T-helper 1 cell treated with Interleukin-12 subunit alpha and Interleukin-12 subunit beta and Interleukin-4 antibody, amounts not matched to agents 30 ng/mL and 1 ng/mL, for 36 hours (primary cell): ENCODE results near the gene UNC119. TPM values are rescaled to one million over a fixed set of nuclear protein-coding genes. Genes with fewer than 3 reads are reported as not detected.

Source experiments
- intact Hi-C: fragments of 100-400 bp; cut with micrococcal nuclease; formaldehyde crosslinking; loops from one replicate; pipeline ENCODE4 v1.15.1; 2024
- total RNA-seq: library from RNA; stranded (reverse); gene quantifications from 2 replicates; pipeline ENCODE4 v1.2.3, GENCODE V29; 2022

The UNC119 gene
- total RNA-seq, 1 donor from 2014 or later = 138 TPM

GRCh38 chr17:28573966-28574480, 21.6 kb upstream of the UNC119 start:
- intact Hi-C loops = loop anchor here (10.0 kb wide), 3 partner anchors 199 to 769 kb away; partner anchors contain the start of genes NLK, NOS2, SARM1 and VTN

GRCh38 chr17:28573521-28573920, 21.1 kb upstream of the UNC119 start:
- intact Hi-C loops = loop anchor here (10.0 kb wide), 3 partner anchors 199 to 769 kb away; partner anchors contain the start of genes NLK, NOS2, SARM1 and VTN

- intact Hi-C loops = loop anchor here (10.0 kb wide), 3 partner anchors 198 to 768 kb away; partner anchors contain the start of genes NLK, NOS2, SARM1 and VTN
Measured at GRCh38 chr17:28573040-28573380, 20.6 kb upstream of the UNC119 start.

DNA sequence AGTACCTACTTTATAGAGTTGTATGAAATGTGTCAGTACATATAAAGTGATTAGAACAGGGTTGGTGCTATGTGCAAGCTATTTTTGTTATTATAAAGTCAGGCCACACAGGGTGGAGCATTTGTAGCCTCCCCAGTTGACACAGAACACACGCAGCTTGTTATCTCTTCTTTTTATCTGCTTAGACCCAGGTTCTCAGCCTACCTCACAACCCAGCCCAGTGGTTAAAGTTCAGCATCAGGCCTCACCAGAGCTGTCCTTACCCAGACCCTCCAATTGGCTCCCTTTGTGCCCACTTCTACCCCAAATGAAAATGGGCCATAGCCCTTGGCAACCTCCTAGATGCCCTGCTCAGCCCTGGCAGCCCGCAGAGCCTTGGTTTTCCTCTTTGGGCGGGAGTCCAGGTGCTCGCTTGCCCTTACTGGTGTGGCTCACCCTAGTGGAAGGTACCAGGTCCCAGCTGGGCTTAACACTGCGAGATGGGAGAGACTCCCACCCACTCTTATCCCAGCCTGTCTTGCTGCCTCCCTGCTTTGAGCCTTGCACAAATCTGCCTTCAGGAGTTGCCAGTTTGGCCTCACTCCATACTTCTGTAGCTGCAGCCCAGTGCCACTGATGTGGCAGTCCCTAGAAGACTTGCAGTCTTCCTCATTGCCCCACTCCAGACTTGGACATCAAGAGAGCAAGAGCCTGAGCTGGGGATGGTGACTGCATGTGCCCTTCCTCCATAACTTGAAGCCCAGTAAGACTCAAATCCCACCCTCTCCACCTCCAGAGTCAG, 20.0 kb upstream of the UNC119 start:
- intact Hi-C loops = loop anchor here (10.0 kb wide), 3 partner anchors 198 to 768 kb away; partner anchors contain the start of genes NLK, NOS2, SARM1 and VTN

DNA sequence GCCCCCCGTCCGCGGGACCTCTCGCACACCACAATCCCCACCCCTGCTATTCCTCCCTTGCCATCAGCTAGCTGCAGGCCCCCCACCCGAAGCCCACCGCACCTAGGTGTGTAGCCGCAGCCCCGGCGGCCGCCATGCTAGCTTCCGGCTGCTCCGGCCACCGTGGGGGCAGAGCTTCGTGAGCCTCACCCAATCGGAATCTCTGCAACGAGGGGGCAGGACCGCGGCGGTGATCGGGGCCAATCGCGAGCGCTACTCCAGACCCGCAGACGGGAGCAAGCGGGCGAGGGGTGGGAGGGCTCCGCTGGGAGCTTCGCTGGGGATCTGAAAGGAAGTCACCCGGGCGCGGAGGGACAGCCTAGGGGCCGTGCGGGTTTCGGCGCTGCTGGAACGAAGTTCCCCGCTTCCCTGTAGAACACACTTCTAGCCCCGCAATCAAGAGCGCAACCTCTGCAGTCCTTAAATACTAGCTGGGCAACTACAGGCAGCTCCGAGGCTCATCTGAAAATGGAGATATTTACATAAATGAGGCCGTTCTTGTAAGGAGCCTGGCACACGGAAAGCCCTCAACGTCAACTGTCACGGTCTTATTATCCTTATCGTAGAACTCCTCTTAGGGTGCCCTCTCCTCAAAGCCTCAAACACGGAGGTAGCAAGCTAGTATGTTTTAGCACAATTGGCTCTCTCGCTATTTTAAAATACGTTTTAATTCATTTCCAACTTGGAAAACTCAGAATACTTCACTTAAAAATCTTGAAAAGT, 19.1 kb upstream of the UNC119 start, which contains the start of gene PIGS:
Gene PIGS, minus strand, starts transcription at position 164 of the 762 bp plus-strand sequence. Its CDS starts 28 bp downstream, at position 136.
- intact Hi-C loops = loop anchor here (1.0 to 10.0 kb wide), 7 partner anchors 19 to 767 kb away; partner anchors contain the start of genes DHRS13, NLK, NOS2 and SARM1

DNA sequence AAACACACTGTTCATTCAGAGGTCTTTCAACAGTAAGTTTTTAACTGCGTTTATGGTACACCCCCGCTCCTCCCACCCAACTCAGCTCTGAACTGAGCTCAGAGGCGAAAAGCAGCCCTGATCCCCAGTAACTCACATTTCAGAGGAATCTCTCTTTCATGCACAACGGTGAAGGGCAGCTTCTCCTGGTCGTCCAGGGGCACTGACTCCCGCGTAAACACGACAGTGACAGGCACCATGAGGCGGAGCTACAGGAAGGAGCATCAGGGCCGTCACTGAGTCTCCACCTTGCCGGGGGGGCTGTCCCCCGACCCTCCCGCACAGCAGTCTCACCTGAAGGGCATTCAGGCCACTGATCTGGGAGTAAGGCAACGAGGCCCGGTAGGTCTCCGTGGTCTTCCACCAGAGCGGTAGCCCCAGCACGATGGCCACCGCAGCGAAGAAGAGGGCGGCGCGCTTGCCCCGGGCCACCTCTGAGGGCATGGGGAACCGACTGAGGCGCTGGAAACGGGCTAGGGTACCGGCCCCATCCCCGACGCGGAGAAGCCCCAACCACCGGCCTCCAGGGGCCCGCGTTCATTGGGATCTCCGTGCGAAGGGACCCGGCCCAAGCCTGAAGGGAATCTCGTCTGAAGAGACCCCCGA, 18.4 kb upstream of the UNC119 start:
- intact Hi-C loops = loop anchor here (1.0 to 10.0 kb wide), 7 partner anchors 19 to 766 kb away; partner anchors contain the start of genes DHRS13, NLK, NOS2 and SARM1

DNA sequence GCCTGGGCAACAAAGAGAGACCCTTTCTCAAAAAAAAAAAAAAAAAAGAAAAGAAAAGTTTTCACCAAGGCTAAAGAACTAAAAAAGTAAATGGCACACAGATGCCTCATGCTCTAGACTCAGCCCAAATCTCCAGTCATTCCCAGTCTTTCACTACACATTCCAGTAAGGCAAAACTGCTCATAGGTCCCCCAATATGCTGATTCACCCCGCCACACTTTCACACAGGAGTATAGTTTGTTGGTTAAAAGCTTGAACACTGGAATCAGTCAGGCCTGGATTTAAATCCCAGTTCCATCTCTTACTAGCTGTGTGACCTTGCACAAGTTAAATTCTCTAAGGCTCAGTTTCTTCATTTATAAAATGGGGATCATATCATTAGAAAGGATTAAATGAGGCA, 17.0 kb upstream of the UNC119 start:
- intact Hi-C loops = no loop called here

DNA sequence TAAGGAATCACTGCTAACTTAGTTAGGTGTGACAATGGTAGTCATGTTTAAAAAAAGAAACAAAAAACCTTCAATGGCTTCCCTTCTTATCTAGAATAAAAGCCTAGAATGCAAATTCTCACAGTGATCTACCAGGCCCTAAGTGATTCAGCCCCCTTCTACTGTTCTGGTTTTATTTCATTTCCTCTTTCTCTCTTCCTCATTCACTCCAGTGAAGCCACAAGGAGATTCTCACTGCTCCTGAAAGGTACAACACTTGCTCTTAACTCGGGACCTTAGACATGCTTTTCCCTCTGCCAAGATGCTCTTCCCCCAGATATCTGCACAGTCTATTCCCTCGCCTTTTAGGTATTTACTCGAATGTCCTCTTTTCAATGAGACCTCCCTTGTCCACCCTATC, 15.2 kb upstream of the UNC119 start:
- intact Hi-C loops = no loop called here

DNA sequence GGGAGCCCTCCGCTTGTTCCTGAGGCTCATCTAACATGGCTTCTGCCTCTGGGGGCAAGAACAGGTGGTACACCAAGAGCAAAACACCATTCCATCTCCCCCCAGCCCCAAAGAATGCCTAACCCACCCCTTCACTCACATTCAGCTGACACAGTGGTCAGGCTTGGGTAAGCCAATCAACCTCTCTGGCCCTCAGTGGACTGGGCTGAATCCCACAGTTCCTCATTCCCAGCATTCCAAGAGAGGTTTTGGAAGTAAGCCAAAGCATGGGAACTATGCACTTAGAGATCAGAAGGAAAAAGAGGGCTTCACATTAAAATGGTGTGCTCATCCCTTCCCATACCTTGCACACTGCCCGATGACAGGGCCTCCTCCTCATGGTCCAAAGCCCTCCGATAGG, 11.1 kb upstream of the UNC119 start:
- intact Hi-C loops = no loop called here

- intact Hi-C loops = no loop called here
Measured at GRCh38 chr17:28555022-28555421, 2.6 kb upstream of the UNC119 start.

DNA sequence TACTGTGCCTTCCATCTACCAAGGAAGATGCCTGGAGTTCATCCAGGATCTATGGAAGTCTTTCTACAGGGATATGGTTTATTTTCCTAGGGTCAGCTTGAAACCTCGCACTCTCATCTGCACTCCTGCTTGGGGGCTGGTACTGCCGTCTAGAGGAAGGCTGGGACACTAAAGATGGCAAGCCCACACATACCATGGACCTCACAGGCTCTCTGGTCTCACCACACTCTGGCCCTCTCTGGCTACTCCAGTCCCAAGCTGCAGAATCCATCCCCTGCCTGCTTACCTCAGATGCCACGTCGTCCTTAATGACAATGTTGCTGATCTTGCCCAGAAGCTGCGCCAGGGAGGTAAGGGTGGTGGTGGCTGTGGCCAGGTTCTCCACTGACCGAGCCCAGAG, 2.1 kb upstream of the UNC119 start:
- intact Hi-C loops = loop anchor here (5.0 kb wide), 2 partner anchors 237 to 1563 kb away; partner anchors contain the start of genes NSRP1 and TMEM97

DNA sequence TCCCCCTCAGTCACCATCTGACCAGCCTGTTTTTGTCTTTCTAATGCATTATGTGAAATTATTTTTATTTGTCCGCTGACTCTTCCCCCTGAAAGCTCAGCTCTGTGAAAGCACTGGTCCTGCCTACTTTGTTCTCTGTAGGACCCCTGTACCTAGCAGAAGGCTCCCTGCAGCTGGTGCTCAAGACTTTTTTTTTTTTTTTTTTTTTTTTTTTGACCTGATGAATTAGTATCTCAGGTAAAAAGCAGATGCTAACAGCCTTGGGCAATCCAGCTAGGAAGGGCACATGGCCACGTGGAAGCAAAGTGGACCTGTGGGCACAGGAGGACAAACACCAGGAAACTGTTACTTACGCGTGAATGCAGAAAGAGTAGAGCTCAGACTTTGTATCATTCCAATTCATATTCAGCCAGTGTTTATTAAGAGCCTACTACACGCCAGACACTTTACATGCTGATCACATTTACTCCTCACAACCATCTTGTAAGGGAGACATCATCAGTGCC, 629 bp upstream of the UNC119 start:
- intact Hi-C loops = loop anchor here (1.0 to 5.0 kb wide), 5 partner anchors 18 to 1564 kb away; partner anchors contain the start of genes ALDOC, NSRP1, PIGS and TMEM97

- intact Hi-C loops = loop anchor here (1.0 to 5.0 kb wide), 6 partner anchors 20 to 1566 kb away; partner anchors contain the start of genes ALDOC, NSRP1, PIGS and PROCA1
Measured at GRCh38 chr17:28551421-28552175, 826 bp downstream of the UNC119 start.

GRCh38 chr17:28550858-28551257, 1.6 kb downstream of the UNC119 start:
- intact Hi-C loops = loop anchor here (2.0 to 5.0 kb wide), 3 partner anchors 160 to 1566 kb away; partner anchors contain the start of genes NSRP1, PROCA1 and TMEM97

GRCh38 chr17:28549236-28550132, 2.9 kb downstream of the UNC119 start:
- intact Hi-C loops = loop anchor here (1.0 to 5.0 kb wide), 9 partner anchors 9 to 1568 kb away; partner anchors contain the start of genes NSRP1, POLDIP2, PROCA1 and RSKR

DNA sequence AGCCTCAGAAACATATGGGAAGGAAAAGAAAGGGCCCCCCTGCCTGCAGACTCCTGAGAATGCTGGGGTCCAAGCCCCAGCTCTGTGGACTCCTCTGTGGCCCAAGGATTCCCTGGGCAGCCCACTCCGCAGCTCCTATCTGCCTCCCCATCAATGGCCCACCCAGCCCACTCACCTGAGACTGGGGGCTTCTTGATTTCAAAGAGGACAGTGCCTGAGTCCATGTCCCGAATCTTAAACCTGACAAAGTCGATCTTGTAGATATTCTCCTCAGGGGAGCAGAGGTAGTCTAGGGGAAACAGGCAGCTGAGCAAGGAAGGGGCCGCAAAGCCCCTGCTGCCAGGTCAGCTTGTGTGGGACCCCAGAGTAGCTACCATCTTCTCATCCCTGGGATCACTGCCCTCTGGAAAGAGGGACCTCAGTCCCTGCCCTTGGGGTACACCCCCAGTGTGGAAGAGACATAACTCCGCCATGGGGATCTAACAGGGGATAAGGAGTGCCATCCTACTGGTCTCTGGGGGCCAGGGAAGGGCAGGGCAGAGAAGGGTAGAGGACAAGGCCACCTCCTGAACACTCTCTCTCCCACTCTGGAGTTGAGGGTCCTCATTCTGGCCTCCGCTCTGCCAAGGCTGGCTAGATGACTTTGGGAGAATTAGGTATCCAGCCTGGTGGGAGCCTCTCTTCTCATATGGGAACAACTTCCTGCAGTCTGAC, 3.9 kb downstream of the UNC119 start:
- intact Hi-C loops = loop anchor here (1.0 to 5.0 kb wide), 7 partner anchors 8 to 191 kb away; partner anchors contain the start of genes POLDIP2, RSKR, SARM1 and SPAG5

DNA sequence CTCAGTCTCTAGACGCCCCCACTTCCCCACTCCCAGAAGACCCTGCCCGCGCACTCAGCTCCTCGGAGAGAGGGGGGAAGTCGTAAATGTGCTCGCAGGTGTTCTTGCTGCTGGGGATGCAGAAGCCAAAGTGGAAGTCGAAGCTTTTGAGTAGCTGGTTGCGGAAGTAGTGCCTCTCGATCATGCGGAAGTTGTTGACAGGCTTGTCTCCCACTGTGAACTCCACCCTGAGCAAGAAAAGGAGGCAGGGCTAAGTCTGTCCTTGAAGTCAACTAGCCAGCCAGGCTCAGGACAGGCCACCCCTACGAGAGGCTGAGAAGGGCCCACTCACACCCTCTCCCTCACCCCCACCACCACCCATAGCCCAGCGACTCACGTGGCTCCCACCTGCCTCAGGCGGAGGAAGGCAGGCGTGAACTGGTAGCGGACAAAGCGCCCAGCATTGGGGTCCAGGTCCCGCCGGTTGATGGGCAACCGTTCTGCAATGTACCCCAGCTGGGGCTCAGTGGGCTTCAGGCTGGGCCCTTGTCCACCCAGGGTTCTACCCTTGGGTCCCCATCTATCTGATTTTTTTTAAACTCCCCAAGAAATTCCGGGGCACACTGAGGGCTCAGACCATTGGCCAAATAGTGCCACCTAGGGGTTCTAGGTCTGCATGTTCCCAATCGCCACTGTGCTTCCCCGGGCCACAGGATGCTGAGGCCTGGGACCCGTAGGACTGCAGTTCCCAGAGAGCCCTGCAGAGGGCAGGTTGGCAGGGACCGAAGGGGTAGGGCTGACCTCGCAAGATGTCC, 4.6 kb downstream of the UNC119 start:
- intact Hi-C loops = loop anchor here (1.0 to 5.0 kb wide), 4 partner anchors 53 to 176 kb away; partner anchors contain the start of genes RSKR, SARM1 and VTN
